IPS DF 19.7 (cell line): ENCODE measurements around the gene B4GALT5.

Experiments
- DNase-seq: peaks from one replicate; pipeline ENCODE4 v3.0.0-alpha.2; 2013; ENCODE audit warnings: low read depth, low spot score

The B4GALT5 gene

DNA sequence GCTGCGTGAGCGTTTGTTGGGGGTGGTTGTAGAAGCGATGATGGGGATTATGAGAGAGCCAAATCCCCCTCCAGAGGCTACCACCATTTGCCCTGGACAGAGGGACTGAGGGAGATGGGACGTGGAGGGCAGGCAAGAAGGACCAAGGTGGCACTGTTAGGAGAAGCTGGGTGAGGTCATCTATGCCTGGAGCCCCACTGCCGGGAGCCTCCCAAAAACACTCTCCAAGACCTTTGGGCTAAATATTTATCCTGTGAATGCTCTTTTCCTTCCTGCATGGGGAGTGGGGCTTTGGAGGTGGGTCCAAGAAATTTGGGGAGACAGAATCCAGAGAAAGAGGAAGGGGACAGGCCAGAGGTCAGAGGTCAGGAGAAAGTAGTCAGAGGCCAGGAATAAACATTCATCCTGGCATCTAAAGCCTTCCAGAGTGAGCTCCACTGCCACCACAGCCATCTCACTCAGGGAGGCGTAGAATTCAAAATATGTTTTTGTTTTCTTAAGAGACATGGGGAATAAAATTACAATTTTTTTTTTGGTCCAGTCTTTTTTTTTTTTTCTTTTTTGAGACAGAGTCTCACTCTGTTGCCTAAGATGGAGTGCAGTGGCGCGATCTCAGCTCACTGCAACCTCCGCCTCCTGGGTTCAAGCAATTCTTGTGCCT, 128.0 kb downstream of the B4GALT5 start:
- no peak for DNase-seq

GRCh38 chr20:49584418-49585382, 129.0 kb downstream of the B4GALT5 start:
- no peak for DNase-seq

GRCh38 chr20:49583669-49584417, 129.8 kb downstream of the B4GALT5 start:
- DNase-seq, result no peak

DNA sequence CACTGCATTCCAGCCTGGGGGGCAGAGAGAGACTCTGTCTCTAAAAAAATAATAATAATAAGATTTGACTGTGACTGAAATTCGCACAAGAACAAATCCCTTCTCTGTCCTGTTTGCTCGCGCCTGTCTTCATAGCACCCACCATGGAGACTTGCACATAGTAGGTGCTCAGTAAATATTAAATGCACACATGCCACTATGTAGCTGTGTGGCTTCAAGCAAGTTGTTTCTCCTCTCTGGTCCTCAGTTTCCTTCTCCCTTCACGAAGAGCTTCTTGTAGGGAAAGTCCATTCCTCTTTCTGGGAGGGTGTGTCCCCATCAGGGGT, 130.4 kb downstream of the B4GALT5 start:
- no peak for DNase-seq
